CD14-positive monocyte (primary cell): ENCODE results near the gene ZNF549. TPM values are rescaled to one million over a fixed set of nuclear protein-coding genes. Genes with fewer than 3 reads are reported as not detected.
"Not testable (repeated sequence)": the region's sequence is repeated elsewhere in the genome, so short reads cannot be mapped to it uniquely, and the experiment has no call there.

Experiments used
- DNase-seq, 3 donors: peaks; one replicate each; pipeline ENCODE4 v3.0.0-alpha.2; 2011 to 2022
- H2AFZ ChIP-seq: 2 replicates; pipeline ENCODE4 v1.6.0; 2012; ENCODE audit warnings: mild to moderate bottlenecking, low read depth, low read length, inconsistent platforms; ENCODE audit not compliant: insufficient read depth, poor library complexity, severe bottlenecking
- H3K27ac ChIP-seq, 2 donors: 1 replicate in 1 of 2; 2 replicates in 1 of 2; pipeline ENCODE4 v1.5.1; 2012 to 2013; ENCODE audit warnings: low read length in 2 of 2, control low read depth in 1 of 2, inconsistent platforms in 1 of 2, low read depth in 1 of 2, mild to moderate bottlenecking in 1 of 2
- H3K27me3 ChIP-seq, 2 donors: one replicate each; pipeline versions ENCODE4 v1.6.0 to v1.6.1; 2011 to 2013; ENCODE audit warnings: low read length in 2 of 2; ENCODE audit not compliant: control insufficient read depth in 2 of 2, insufficient read depth in 2 of 2
- H3K36me3 ChIP-seq, 2 donors: replicated peaks in 1 of 2; 1 replicate in 1 of 2; 2 replicates in 1 of 2; pipeline versions ENCODE4 v1.5.1 to v1.6.1; 2012 to 2013; ENCODE audit warnings: low read length in 2 of 2, control low read depth in 1 of 2, inconsistent platforms in 1 of 2, mild to moderate bottlenecking in 1 of 2; ENCODE audit not compliant: insufficient read depth in 2 of 2, control insufficient read depth in 1 of 2
- H3K4me1 ChIP-seq, 2 donors: 1 replicate in 1 of 2; 2 replicates in 1 of 2; pipeline versions ENCODE4 v1.5.1 to v1.6.1; 2012 to 2013; ENCODE audit warnings: low read length in 2 of 2, control low read depth in 1 of 2, inconsistent platforms in 1 of 2, mild to moderate bottlenecking in 1 of 2, moderate library complexity in 1 of 2; ENCODE audit not compliant: insufficient read depth in 2 of 2, control insufficient read depth in 1 of 2
- H3K4me2 ChIP-seq: replicated peaks from 2 replicates; pipeline ENCODE3; 2012; ENCODE audit warnings: low read length, moderate library complexity, mild to moderate bottlenecking; ENCODE audit not compliant: poor library complexity, severe bottlenecking; ENCODE audit errors: extremely low read depth
- H3K4me3 ChIP-seq, 3 experiments: fragments of 200-600 bp in 1 of 3; sonication (generic) in 1 of 3; replicated peaks in 1 of 3; 1 replicate in 2 of 3; 2 replicates in 1 of 3; pipeline ENCODE4 v1.5.1; 2011 to 2013; ENCODE audit warnings: low read length in 3 of 3, mild to moderate bottlenecking in 3 of 3, control low read depth in 2 of 3, low read depth in 2 of 3, inconsistent platforms in 1 of 3, moderate library complexity in 1 of 3
- H3K79me2 ChIP-seq: 2 replicates; pipeline ENCODE4 v1.6.0; 2012; ENCODE audit warnings: mild to moderate bottlenecking, control low read depth, inconsistent platforms, low read length, moderate library complexity; ENCODE audit not compliant: insufficient read depth
- H3K9ac ChIP-seq: 2 replicates; pipeline ENCODE4 v1.6.0; 2017; ENCODE audit warnings: low read length, mild to moderate bottlenecking; ENCODE audit not compliant: insufficient read depth, poor library complexity, severe bottlenecking
- H3K9me3 ChIP-seq, 2 donors: replicated peaks in 1 of 2; 1 replicate in 1 of 2; 2 replicates in 1 of 2; pipeline versions ENCODE4 v1.5.1 to v1.6.1; 2012 to 2013; ENCODE audit warnings: low read length in 2 of 2, control low read depth in 1 of 2; ENCODE audit not compliant: control insufficient read depth in 1 of 2, insufficient read depth in 1 of 2
- H4K20me1 ChIP-seq: 2 replicates; pipeline ENCODE4 v1.6.0; 2012; ENCODE audit warnings: mild to moderate bottlenecking, low read length, control low read depth, moderate library complexity; ENCODE audit not compliant: insufficient read depth
- H3K27ac Mint-ChIP-seq, 7 donors: one replicate each; pipeline ENCODE4 v1.8.0; 2020; ENCODE audit warnings: mild to moderate bottlenecking in 7 of 7, mixed read lengths in 7 of 7, moderate library complexity in 6 of 7, inconsistent platforms in 2 of 7
- H3K27me3 Mint-ChIP-seq, 3 donors: one replicate each; pipeline ENCODE4 v1.8.0; 2021 to 2022; ENCODE audit warnings: low read depth in 3 of 3, mild to moderate bottlenecking in 3 of 3, mixed read lengths in 3 of 3, moderate library complexity in 3 of 3, inconsistent platforms in 1 of 3
- H3K36me3 Mint-ChIP-seq, 2 donors: one replicate each; pipeline ENCODE4 v1.8.0; 2020; ENCODE audit warnings: mixed read lengths in 2 of 2, inconsistent platforms in 1 of 2, mild to moderate bottlenecking in 1 of 2
- H3K4me1 Mint-ChIP-seq: one replicate; pipeline ENCODE4 v1.8.0; 2020; ENCODE audit warnings: mild to moderate bottlenecking, mixed read lengths
- H3K4me3 Mint-ChIP-seq, 2 donors: one replicate each; pipeline ENCODE4 v1.8.0; 2020; ENCODE audit warnings: mild to moderate bottlenecking in 2 of 2, mixed read lengths in 2 of 2, moderate library complexity in 1 of 2
- H3K9me3 Mint-ChIP-seq, 7 donors: one replicate each; pipeline ENCODE4 v1.8.0; 2020 to 2022; ENCODE audit warnings: mixed read lengths in 7 of 7, mild to moderate bottlenecking in 6 of 7, moderate library complexity in 6 of 7, inconsistent platforms in 2 of 7
- WGBS: methylation state at CpG from one replicate; pipeline ENCODE4 v1.1.5; 2013; ENCODE audit warnings: missing lambda C conversion rate; ENCODE audit not compliant: insufficient coverage; 5-methylcytosine and 5-hydroxymethylcytosine counted together
- intact Hi-C, 2 donors: fragments of 100-400 bp; cut with micrococcal nuclease; formaldehyde crosslinking; loops; one replicate each; pipeline versions ENCODE4 v1.15.0 to v1.15.1; 2023
- polyA plus RNA-seq, 3 donors: library from polyadenylated mRNA; depleted of rRNA in 1 of 3; unstranded in 2 of 3; stranded (reverse) in 1 of 3; fragments of 300-500 nt in 2 of 3; fragments of >200 nt in 1 of 3; fragmentation: Illumina TruSeq in 2 of 3; gene quantifications; 1 replicate in 2 of 3; 2 replicates in 1 of 3; pipeline ENCODE4 v1.2.3, GENCODE V29; 2012 to 2021
- TF ChIP-seq, protein P1 (sequence below): fragments of 200-600 bp; IDR thresholded peaks from one replicate; pipeline ENCODE4 v1.8.0; 2022; ENCODE audit warnings: antibody characterized with exemption, mild to moderate bottlenecking

Gene ZNF549
- polyA plus RNA-seq, 3 donors = 0.54 to 1.5 (median 0.74) TPM

DNA sequence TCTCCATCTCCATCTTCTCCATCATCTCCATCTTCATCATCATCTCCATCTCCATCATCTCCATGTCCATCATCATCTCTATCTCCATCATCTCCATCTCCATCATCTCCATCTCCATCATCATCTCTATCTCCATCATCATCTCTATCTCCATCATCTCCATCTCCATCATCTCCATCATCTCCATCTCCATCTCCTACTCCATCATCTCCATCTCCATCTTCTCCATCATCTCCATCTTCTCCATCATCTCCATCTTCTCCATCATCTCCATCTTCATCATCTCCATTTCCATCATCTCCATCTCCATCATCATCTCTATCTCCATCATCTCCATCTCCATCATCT, 27.9 kb upstream of the ZNF549 start:
- Mint-ChIP-seq H3K4me1 (peaks cover 10% of the 10 kb centered on the region), H3K27ac (peak overlapping the region in 3 of 7 donors; percentile 13 to 72 (median 65)), H3K9me3 (peaks cover 57 to 88% (median 66%) of the 10 kb centered on the region in 7 donors), H3K4me3 (peak overlapping the region; percentile 73 to 82), H3K36me3 (peaks cover 30 to 37% of the 10 kb centered on the region in 2 donors)
- not testable (repeated sequence) for DNase-seq, H3K27me3 Mint-ChIP-seq, H3K27me3 ChIP-seq, H2AFZ ChIP-seq, H4K20me1 ChIP-seq, H3K9ac ChIP-seq, H3K79me2 ChIP-seq, H3K4me1 ChIP-seq, H3K27ac ChIP-seq
- H3K36me3 ChIP-seq = peaks cover 5 to 24% of the 10 kb centered on the region in 2 donors
- H3K4me2 ChIP-seq = peak overlapping the region; percentile 53
- H3K4me3 ChIP-seq = peak overlapping the region in 1 of 3 experiments; percentile 77
- TF ChIP-seq, protein P1, sequence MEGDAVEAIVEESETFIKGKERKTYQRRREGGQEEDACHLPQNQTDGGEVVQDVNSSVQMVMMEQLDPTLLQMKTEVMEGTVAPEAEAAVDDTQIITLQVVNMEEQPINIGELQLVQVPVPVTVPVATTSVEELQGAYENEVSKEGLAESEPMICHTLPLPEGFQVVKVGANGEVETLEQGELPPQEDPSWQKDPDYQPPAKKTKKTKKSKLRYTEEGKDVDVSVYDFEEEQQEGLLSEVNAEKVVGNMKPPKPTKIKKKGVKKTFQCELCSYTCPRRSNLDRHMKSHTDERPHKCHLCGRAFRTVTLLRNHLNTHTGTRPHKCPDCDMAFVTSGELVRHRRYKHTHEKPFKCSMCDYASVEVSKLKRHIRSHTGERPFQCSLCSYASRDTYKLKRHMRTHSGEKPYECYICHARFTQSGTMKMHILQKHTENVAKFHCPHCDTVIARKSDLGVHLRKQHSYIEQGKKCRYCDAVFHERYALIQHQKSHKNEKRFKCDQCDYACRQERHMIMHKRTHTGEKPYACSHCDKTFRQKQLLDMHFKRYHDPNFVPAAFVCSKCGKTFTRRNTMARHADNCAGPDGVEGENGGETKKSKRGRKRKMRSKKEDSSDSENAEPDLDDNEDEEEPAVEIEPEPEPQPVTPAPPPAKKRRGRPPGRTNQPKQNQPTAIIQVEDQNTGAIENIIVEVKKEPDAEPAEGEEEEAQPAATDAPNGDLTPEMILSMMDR = peak; percentile 35
- H3K9me3 ChIP-seq = peaks cover 60 to 79% of the 10 kb centered on the region in 2 donors
- intact Hi-C loops = loop anchor here in 1 of 2 donors (5.0 kb wide), 1 partner anchor 78 kb away; the partner anchor contains the start of gene ZNF416

DNA sequence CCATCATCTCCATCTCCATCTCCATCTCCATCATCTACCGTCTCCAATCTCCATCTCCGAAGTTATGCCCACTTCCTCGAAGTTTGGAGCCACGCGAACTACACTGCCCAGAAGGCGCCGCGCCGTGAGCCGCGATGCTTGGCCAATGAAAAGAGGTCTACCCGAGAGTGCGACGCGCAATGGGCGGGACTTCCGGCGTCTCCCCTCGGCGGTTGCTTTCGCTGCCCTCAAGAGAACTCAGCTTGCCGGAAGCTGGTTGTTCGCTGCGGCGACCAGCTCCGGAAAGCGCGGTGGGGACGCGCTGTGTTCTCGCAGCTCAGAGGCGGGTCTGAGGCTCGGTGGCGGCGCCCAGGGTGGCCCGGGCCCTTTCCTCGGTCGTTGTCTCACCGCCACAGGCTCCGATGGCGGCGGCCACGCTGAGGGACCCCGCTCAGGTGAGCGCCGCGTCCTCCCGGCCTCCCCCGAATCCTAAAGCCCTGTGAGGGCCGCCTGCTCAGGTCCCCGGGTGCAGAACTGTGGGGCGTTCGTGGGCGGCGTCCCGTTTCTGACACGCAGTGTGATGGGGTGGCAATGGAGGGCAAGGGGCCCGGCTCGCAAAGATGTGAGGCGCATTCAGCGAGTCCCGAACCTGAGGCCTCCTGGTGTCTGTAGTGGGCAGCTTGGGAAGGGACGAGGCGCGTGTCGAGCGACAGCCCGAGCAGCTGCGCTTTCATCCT, 27.3 kb upstream of the ZNF549 start, which contains the start of gene ZNF773:
Gene ZNF773 (plus strand): TSS at position 259 of the 716 bp plus-strand sequence. CDS start 143 bp downstream, at position 402.
- TF ChIP-seq, protein P1 = peak; percentile 35
- not testable (repeated sequence) for H3K79me2 ChIP-seq, H3K27me3 Mint-ChIP-seq, H4K20me1 ChIP-seq, H3K27me3 ChIP-seq, H3K4me1 ChIP-seq
- Histone ChIP-seq H2AFZ (peak within 1 kb of the TSS; percentile 81), H3K4me3 (peak within 1 kb of the TSS; percentile 59 to 77 (median 73)), H3K4me2 (peak within 1 kb of the TSS; percentile 60), H3K27ac (peak within 1 kb of the TSS; percentile 57 to 71), H3K9ac (peak within 1 kb of the TSS; percentile 74), H3K36me3 (peaks cover 7 to 28% of the 10 kb centered on the region in 2 donors), H3K9me3 (peaks cover 63 to 79% of the 10 kb centered on the region in 2 donors)
- Mint-ChIP-seq H3K27ac (peak within 1 kb of the TSS in 6 of 7 donors; percentile 4 to 72 (median 39)), H3K36me3 (peaks cover 33 to 38% of the 10 kb centered on the region in 2 donors), H3K4me3 (peak within 1 kb of the TSS; percentile 73 to 82), H3K4me1 (peaks cover 10% of the 10 kb centered on the region), H3K9me3 (peaks cover 56 to 88% (median 67%) of the 10 kb centered on the region in 7 donors)
- intact Hi-C loops = loop anchor here (5.0 kb wide), 1 partner anchor 77 kb away; the partner anchor contains the start of gene ZNF416 (in 2 of the 2)
- DNase-seq = peak; percentile 88 to 91 (median 90)
- WGBS = under 1% methylated on average over 49 of the region's 69 CpGs

DNA sequence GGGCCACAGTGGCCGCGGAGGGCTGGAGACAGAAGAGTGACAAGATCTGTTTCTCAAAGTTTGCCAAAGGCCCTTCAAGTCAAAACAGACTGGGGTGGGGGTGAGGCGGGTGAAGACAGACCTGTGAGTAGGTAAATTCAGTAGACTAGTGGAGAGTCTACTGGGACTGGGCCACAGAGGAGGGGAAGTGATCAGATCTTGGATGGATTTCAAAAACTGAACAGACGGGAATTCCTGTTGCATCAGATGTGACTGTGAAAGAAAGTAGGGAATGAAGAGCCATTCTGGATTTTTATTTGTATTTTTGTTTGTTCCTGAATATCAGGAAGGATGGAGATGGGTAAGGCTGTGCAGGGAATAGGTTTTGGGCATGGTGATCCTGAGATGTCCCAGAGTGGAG, 26.8 kb upstream of the ZNF549 start:
- Histone ChIP-seq H2AFZ (peak overlapping the region; percentile 81), H3K4me2 (peak overlapping the region; percentile 60), H3K36me3 (peaks cover 13 to 33% of the 10 kb centered on the region in 2 donors), H3K9me3 (peaks cover 64 to 79% of the 10 kb centered on the region in 2 donors), H3K4me3 (peak overlapping the region in 2 of 3 experiments; percentile 59 to 77)
- H3K4me1 ChIP-seq, DNase-seq, H3K27me3 Mint-ChIP-seq, H3K9ac ChIP-seq, H3K79me2 ChIP-seq, H4K20me1 ChIP-seq, H3K27ac ChIP-seq, H3K27me3 ChIP-seq: not testable (repeated sequence)
- WGBS = no CpG with 5 or more reads among the region's 4 CpGs
- H3K27ac Mint-ChIP-seq = peak overlapping the region in 1 of 7 donors; percentile 4
- peaks cover 55 to 88% (median 70%) of the 10 kb centered on the region in 7 donors for H3K9me3 Mint-ChIP-seq
- peak overlapping the region; percentile 73 to 79 for H3K4me3 Mint-ChIP-seq
- H3K36me3 Mint-ChIP-seq = peaks cover 38 to 40% of the 10 kb centered on the region in 2 donors
- intact Hi-C loops = loop anchor here in 1 of 2 donors (5.0 kb wide), 1 partner anchor 77 kb away; the partner anchor contains the start of gene ZNF416
- H3K4me1 Mint-ChIP-seq = peaks cover 10% of the 10 kb centered on the region
